Skeletal muscle cell (primary cell): ENCODE data around the gene GJA5.
"Not testable (repeated sequence)": the region's sequence is repeated elsewhere in the genome, so short reads cannot be mapped to it uniquely, and the experiment has no call there.

Experiments
- DNase-seq: peaks from one replicate; pipeline ENCODE4 v3.0.0-alpha.2; 2010; ENCODE audit warnings: low read depth
- H3K4me3 ChIP-seq: 2 replicates; pipeline ENCODE4 v1.5.1; 2011; ENCODE audit warnings: low read depth, mild to moderate bottlenecking, control low read depth, low read length, moderate library complexity

The GJA5 gene

GRCh38 chr1:147738129-147738528 lies 22.3 kb downstream of the GJA5 start:
- DNase-seq: no peak
- H3K4me3 ChIP-seq: no peak overlapping the region

GRCh38 chr1:147736883-147737282 lies 23.5 kb downstream of the GJA5 start:
- DNase-seq: no peak
- no peak overlapping the region for H3K4me3 ChIP-seq

- DNase-seq: no peak
- H3K4me3 ChIP-seq: no peak overlapping the region
These were observed 25.0 kb downstream of the GJA5 start for GRCh38 chr1:147735423-147735822.

- H3K4me3 ChIP-seq, DNase-seq: not testable (repeated sequence)
These were observed 26.0 kb downstream of the GJA5 start for GRCh38 chr1:147734291-147734841.

- DNase-seq: no peak
These were observed 31.1 kb downstream of the GJA5 start for GRCh38 chr1:147729315-147729714.

GRCh38 chr1:147726168-147726567 lies 34.2 kb downstream of the GJA5 start:
- DNase-seq: no peak
- H3K4me3 ChIP-seq: no peak overlapping the region

More at GRCh38 chr1:147729315-147729714, 31.1 kb downstream of the GJA5 start:
- no peak overlapping the region for H3K4me3 ChIP-seq

GRCh38 chr1:147725685-147726084 lies 34.7 kb downstream of the GJA5 start:
- no peak for DNase-seq
- H3K4me3 ChIP-seq: no peak overlapping the region

GRCh38 chr1:147723691-147724323 lies 36.6 kb downstream of the GJA5 start:
- no peak for DNase-seq
- H3K4me3 ChIP-seq: no peak overlapping the region

- DNase-seq: no peak
- no peak overlapping the region for H3K4me3 ChIP-seq
These were observed 38.3 kb downstream of the GJA5 start for GRCh38 chr1:147722124-147722523.

- DNase-seq: no peak
These were observed 38.7 kb downstream of the GJA5 start for GRCh38 chr1:147721716-147722115.

GRCh38 chr1:147720557-147720956 lies 39.8 kb downstream of the GJA5 start:
- H3K4me3 ChIP-seq: no peak overlapping the region
- DNase-seq: no peak

More at GRCh38 chr1:147721716-147722115, 38.7 kb downstream of the GJA5 start:
- no peak overlapping the region for H3K4me3 ChIP-seq

GRCh38 chr1:147719711-147720225 lies 40.6 kb downstream of the GJA5 start:
- no peak for DNase-seq
- H3K4me3 ChIP-seq: no peak overlapping the region

- DNase-seq: no peak
- H3K4me3 ChIP-seq: no peak overlapping the region
These were observed 41.2 kb downstream of the GJA5 start for GRCh38 chr1:147719029-147719698.

- DNase-seq: no peak
- no peak overlapping the region for H3K4me3 ChIP-seq
These were observed 42.7 kb downstream of the GJA5 start for GRCh38 chr1:147717706-147718097.

GRCh38 chr1:147717051-147717705 lies 43.2 kb downstream of the GJA5 start:
- no peak for DNase-seq
- H3K4me3 ChIP-seq: no peak overlapping the region

- DNase-seq: no peak
- H3K4me3 ChIP-seq: no peak overlapping the region
These were observed 47.8 kb downstream of the GJA5 start for GRCh38 chr1:147712605-147713004.
